ENCODE measurements around the gene ADNP. TPM values are rescaled to one million over a fixed set of nuclear protein-coding genes. Genes with fewer than 3 reads are reported as not detected.
A peak's percentile ranks its signal among the peaks of the same experiment; 100 is the strongest.

ADNP gene
- polyA plus RNA-seq, 3 donors, result 1.4 to 16.6 (median 3.3) TPM

- Histone ChIP-seq H3K27ac (ENCODE audit: low read depth in 1 of 2, low read length in 2 of 2) (no peak overlapping the region), H3K4me2 (replicated peaks; ENCODE audit: extremely low read depth, low read length, poor library complexity, severe bottlenecking) (no peak overlapping the region), H3K9ac (ENCODE audit: insufficient read depth, low read length, poor library complexity, severe bottlenecking) (no peak overlapping the region), H2AFZ (ENCODE audit: insufficient read depth, low read depth, low read length, poor library complexity, severe bottlenecking) (no peak overlapping the region), H3K36me3 (replicated peaks in 1 of 2; ENCODE audit: control insufficient read depth in 1 of 2, insufficient read depth in 2 of 2, low read length in 2 of 2) (no peaks in the 10 kb centered on the region), H4K20me1 (ENCODE audit: insufficient read depth, low read length) (no peaks in the 10 kb centered on the region), H3K9me3 (replicated peaks in 1 of 2; ENCODE audit: control insufficient read depth in 1 of 2, insufficient read depth in 1 of 2, low read length in 2 of 2) (no peaks in the 10 kb centered on the region), H3K4me1 (ENCODE audit: control insufficient read depth in 1 of 2, insufficient read depth in 2 of 2, low read length in 2 of 2) (no peaks in the 10 kb centered on the region), H3K4me3 (replicated peaks in 1 of 3; ENCODE audit: low read depth in 2 of 3, low read length in 3 of 3) (no peak overlapping the region), H3K27me3 (ENCODE audit: control insufficient read depth in 2 of 2, insufficient read depth in 2 of 2, low read length in 2 of 2) (peaks cover 0 to 5% of the 10 kb centered on the region in 2 donors), H3K79me2 (ENCODE audit: insufficient read depth, low read length) (no peaks in the 10 kb centered on the region)
- DNase-seq, result no peak
- no peaks in the 10 kb centered on the region for H3K36me3 Mint-ChIP-seq
- no peak for TF ChIP-seq CTCF (IDR thresholded peaks at IDR 0.05)
- H3K9me3 Mint-ChIP-seq, result no peaks in the 10 kb centered on the region
- 70% methylated on average over 6 of the region's 7 CpGs for WGBS (ENCODE audit: insufficient coverage)
- H3K27ac Mint-ChIP-seq, result no peak overlapping the region
- intact Hi-C loops (cut with micrococcal nuclease), result no loop called here
- H3K4me3 Mint-ChIP-seq, result no peak overlapping the region
- peaks cover 15 to 21% (median 16%) of the 10 kb centered on the region in 3 donors for H3K27me3 Mint-ChIP-seq (ENCODE audit: low read depth in 3 of 3)
- no peaks in the 10 kb centered on the region for H3K4me1 Mint-ChIP-seq
Observed at GRCh38 chr20:50967586-50967985, 36.3 kb upstream of the ADNP start.

- intact Hi-C loops (cut with micrococcal nuclease), result no loop called here
- DNase-seq, result no peak
- H3K9me3 ChIP-seq (replicated peaks in 1 of 2; ENCODE audit: control insufficient read depth in 1 of 2, insufficient read depth in 1 of 2, low read length in 2 of 2), result no peaks in the 10 kb centered on the region
- peaks cover 7 to 17% of the 10 kb centered on the region in 2 donors for H3K36me3 ChIP-seq (replicated peaks in 1 of 2; ENCODE audit: control insufficient read depth in 1 of 2, insufficient read depth in 2 of 2, low read length in 2 of 2)
- peaks cover 56% of the 10 kb centered on the region for H3K79me2 ChIP-seq (ENCODE audit: insufficient read depth, low read length)
- peaks cover 39% of the 10 kb centered on the region for H3K4me1 Mint-ChIP-seq
- peak overlapping the region; percentile 98 to 99 (median 99) for H3K27ac Mint-ChIP-seq
- WGBS (ENCODE audit: insufficient coverage), result 64% methylated on average over 21 of the region's 25 CpGs
- peak overlapping the region; percentile 91 to 95 for H3K27ac ChIP-seq (ENCODE audit: low read depth in 1 of 2, low read length in 2 of 2)
- peaks cover 0 to 2% (median 0%) of the 10 kb centered on the region in 7 donors for H3K9me3 Mint-ChIP-seq
- peak overlapping the region; percentile 85 for H3K4me2 ChIP-seq (replicated peaks; ENCODE audit: extremely low read depth, low read length, poor library complexity, severe bottlenecking)
- no peaks in the 10 kb centered on the region for H3K27me3 ChIP-seq (ENCODE audit: control insufficient read depth in 2 of 2, insufficient read depth in 2 of 2, low read length in 2 of 2)
- peak overlapping the region; percentile 85 for H2AFZ ChIP-seq (ENCODE audit: insufficient read depth, low read depth, low read length, poor library complexity, severe bottlenecking)
- H3K4me1 ChIP-seq (ENCODE audit: control insufficient read depth in 1 of 2, insufficient read depth in 2 of 2, low read length in 2 of 2), result peaks cover 27 to 30% of the 10 kb centered on the region in 2 donors
- TF ChIP-seq CTCF (IDR thresholded peaks at IDR 0.05), result no peak
- H3K36me3 Mint-ChIP-seq, result peaks cover 18 to 23% of the 10 kb centered on the region in 2 donors
- peaks cover 0 to 5% (median 0%) of the 10 kb centered on the region in 3 donors for H3K27me3 Mint-ChIP-seq (ENCODE audit: low read depth in 3 of 3)
- H4K20me1 ChIP-seq (ENCODE audit: insufficient read depth, low read length), result peaks cover 34% of the 10 kb centered on the region
- peak overlapping the region; percentile 93 to 98 for H3K4me3 Mint-ChIP-seq
- H3K4me3 ChIP-seq (replicated peaks in 1 of 3; ENCODE audit: low read depth in 2 of 3, low read length in 3 of 3), result peak overlapping the region; percentile 75 to 92 (median 87)
- peak overlapping the region; percentile 88 for H3K9ac ChIP-seq (ENCODE audit: insufficient read depth, low read length, poor library complexity, severe bottlenecking)
Observed at GRCh38 chr20:50959543-50960126, 28.4 kb upstream of the ADNP start.
